ENCODE results near the gene ZNF618. TPM values are rescaled to one million over a fixed set of nuclear protein-coding genes. Genes with fewer than 3 reads are reported as not detected.

ZNF618 gene
- polyA plus RNA-seq, 1 of the 3 experiments (the other 2 are of a cell fraction) = 6.2 TPM

DNA sequence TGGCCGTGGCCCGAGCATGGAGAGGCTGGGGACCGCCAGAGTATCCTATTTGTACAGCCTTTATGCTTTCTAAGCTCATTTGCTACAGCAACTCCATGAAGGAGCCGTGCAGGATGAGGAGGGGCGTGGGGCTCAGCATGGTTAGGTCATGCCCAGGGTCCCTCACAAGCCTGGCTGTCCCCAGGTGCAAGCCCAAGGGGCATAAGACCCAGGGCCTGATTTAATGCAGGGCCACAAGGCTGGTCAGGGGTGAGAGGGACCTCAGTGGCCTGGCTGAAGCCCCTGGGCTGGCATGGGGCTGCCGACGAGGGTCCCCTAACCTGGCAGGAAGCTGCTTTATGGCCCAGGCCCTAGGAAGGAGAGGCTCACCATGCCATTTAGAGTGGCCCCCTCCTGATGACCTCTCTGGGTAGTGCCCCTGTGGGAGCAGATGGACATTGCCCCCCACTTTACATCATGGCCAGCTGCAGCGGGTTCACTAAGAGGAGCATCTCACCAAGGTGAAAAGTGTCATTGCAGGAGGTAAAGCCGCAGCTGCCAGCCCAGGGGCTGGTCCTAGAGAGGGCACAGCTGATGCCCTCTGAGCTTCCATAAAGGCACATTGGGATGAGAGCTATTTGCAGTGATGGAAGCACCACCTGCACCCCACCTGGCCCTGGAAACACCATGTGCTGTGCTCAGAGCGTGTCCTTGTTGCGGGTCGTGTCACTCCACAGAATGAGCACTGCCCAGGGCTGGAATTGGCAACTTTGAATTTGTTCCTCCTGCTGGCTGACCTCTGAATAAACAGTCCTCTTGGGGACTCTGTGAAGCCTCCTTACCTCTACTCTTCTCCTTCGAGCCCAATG is 58.9 kb downstream of the ZNF618 start:
- peaks cover 51% of the 10 kb centered on the region for H4K20me1 ChIP-seq (ENCODE audit: insufficient read depth)
- H3K4me3 ChIP-seq (ENCODE audit: low read depth in 2 of 2, low read length in 1 of 2) = no peak overlapping the region
- peaks cover 6% of the 10 kb centered on the region; the same call in 1 of the 2 replicates for H3K9me3 ChIP-seq
- H3K27ac ChIP-seq (ENCODE audit: low read depth in 2 of 2, low read length in 1 of 2) = no peak overlapping the region
- no peak for DNase-seq
- no peaks in the 10 kb centered on the region for H3K27me3 ChIP-seq (ENCODE audit: insufficient read depth)
- TF ChIP-seq FOSL2 (IDR thresholded peaks at IDR 0.05; ENCODE audit: borderline replicate concordance, low read depth) = no peak
- TF ChIP-seq JUND (IDR thresholded peaks at IDR 0.05) = no peak
- TF ChIP-seq, protein P1, sequence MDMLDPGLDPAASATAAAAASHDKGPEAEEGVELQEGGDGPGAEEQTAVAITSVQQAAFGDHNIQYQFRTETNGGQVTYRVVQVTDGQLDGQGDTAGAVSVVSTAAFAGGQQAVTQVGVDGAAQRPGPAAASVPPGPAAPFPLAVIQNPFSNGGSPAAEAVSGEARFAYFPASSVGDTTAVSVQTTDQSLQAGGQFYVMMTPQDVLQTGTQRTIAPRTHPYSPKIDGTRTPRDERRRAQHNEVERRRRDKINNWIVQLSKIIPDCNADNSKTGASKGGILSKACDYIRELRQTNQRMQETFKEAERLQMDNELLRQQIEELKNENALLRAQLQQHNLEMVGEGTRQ (IDR thresholded peaks at IDR 0.05; ENCODE audit: borderline replicate concordance, low read depth, low read length) = no peak
- TF ChIP-seq, protein P2, sequence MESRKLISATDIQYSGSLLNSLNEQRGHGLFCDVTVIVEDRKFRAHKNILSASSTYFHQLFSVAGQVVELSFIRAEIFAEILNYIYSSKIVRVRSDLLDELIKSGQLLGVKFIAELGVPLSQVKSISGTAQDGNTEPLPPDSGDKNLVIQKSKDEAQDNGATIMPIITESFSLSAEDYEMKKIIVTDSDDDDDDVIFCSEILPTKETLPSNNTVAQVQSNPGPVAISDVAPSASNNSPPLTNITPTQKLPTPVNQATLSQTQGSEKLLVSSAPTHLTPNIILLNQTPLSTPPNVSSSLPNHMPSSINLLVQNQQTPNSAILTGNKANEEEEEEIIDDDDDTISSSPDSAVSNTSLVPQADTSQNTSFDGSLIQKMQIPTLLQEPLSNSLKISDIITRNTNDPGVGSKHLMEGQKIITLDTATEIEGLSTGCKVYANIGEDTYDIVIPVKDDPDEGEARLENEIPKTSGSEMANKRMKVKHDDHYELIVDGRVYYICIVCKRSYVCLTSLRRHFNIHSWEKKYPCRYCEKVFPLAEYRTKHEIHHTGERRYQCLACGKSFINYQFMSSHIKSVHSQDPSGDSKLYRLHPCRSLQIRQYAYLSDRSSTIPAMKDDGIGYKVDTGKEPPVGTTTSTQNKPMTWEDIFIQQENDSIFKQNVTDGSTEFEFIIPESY (IDR thresholded peaks at IDR 0.05; ENCODE audit: borderline replicate concordance, low read depth) = no peak
- TF ChIP-seq MEF2A (IDR thresholded peaks at IDR 0.05; ENCODE audit: borderline replicate concordance, low read depth) = no peak
- TF ChIP-seq FOXM1 (IDR thresholded peaks at IDR 0.05; ENCODE audit: low read depth) = no peak
- no peak for TF ChIP-seq GABPA (IDR thresholded peaks at IDR 0.05; ENCODE audit: low read depth)
- no peak for TF ChIP-seq RFX5 (IDR thresholded peaks at IDR 0.05; ENCODE audit: low read length)
- TF ChIP-seq CHD2 (IDR thresholded peaks at IDR 0.05; ENCODE audit: low read length, partially characterized antibody) = no peak
- no peak for TF ChIP-seq RAD21 (IDR thresholded peaks at IDR 0.05; ENCODE audit: low read length)
- TF ChIP-seq, protein P3, sequence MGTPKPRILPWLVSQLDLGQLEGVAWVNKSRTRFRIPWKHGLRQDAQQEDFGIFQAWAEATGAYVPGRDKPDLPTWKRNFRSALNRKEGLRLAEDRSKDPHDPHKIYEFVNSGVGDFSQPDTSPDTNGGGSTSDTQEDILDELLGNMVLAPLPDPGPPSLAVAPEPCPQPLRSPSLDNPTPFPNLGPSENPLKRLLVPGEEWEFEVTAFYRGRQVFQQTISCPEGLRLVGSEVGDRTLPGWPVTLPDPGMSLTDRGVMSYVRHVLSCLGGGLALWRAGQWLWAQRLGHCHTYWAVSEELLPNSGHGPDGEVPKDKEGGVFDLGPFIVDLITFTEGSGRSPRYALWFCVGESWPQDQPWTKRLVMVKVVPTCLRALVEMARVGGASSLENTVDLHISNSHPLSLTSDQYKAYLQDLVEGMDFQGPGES (IDR thresholded peaks at IDR 0.05; ENCODE audit: low read depth, low read length) = no peak
- no peak for TF ChIP-seq TCF12 (IDR thresholded peaks at IDR 0.05)
- no peak for TF ChIP-seq RXRA (IDR thresholded peaks at IDR 0.05; ENCODE audit: borderline replicate concordance, low read depth)
- peaks cover 84% of the 10 kb centered on the region for H3K79me2 ChIP-seq (ENCODE audit: insufficient read depth)
- ChIA-PET CTCF (interaction anchor here (1.2 kb wide), 1 partner anchor 127 kb away, joined by 3 read pairs; no protein-coding TSS in a partner anchor), POLR2A (no interaction called here)
- H3K4me2 ChIP-seq = no peak overlapping the region
- H3K9me2 ChIP-seq = no peaks in the 10 kb centered on the region
- 99% methylated on average over 9 of the region's 13 CpGs for WGBS (ENCODE audit: low lambda C conversion rate)
- peaks cover 0 to 14% of the 10 kb centered on the region in 2 experiments; a peak in 3 of 4 replicates for H3K4me1 ChIP-seq (ENCODE audit: control insufficient read depth in 1 of 2, insufficient read depth in 2 of 2, low read depth in 1 of 2, low read length in 1 of 2)
- H2AFZ ChIP-seq (ENCODE audit: low read depth) = no peak overlapping the region
- no peak overlapping the region for H3K9ac ChIP-seq
- peaks cover 13% of the 10 kb centered on the region for H3F3A ChIP-seq (replicated peaks; ENCODE audit: insufficient read depth)
- H3K36me3 ChIP-seq (replicated peaks in 1 of 2; ENCODE audit: control insufficient read depth in 1 of 2, insufficient read depth in 2 of 2, low read length in 1 of 2) = peaks cover 0 to 7% of the 10 kb centered on the region in 2 experiments
